GM21529 (cell line): Measurements from ENCODE around the gene DRD3.

Experiments
- ATAC-seq: cut with Tn5 transposase; IDR thresholded peaks from one replicate; pipeline ENCODE4 v1.9.1; 2021; ENCODE audit not compliant: unreplicated experiment

Gene DRD3

GRCh38 chr3:114178770-114179368, at the start of gene DRD3:
TSS of gene DRD3 (minus strand) at chr3:114179052. CDS start at chr3:114171992, 7,060 bp downstream.
- no peak for ATAC-seq

GRCh38 chr3:114227076-114227475, 48.2 kb upstream of the DRD3 start:
- ATAC-seq = no peak

- ATAC-seq = no peak
Measured at GRCh38 chr3:114226313-114226712, 47.5 kb upstream of the DRD3 start.

- ATAC-seq = peak; percentile 83
Measured at GRCh38 chr3:114223143-114223542, 44.3 kb upstream of the DRD3 start.

- ATAC-seq = no peak
Measured at GRCh38 chr3:114221881-114222264, 43.0 kb upstream of the DRD3 start.

- ATAC-seq = peak; percentile 33
Measured at GRCh38 chr3:114221165-114221880, 42.5 kb upstream of the DRD3 start.

GRCh38 chr3:114219741-114220140, 40.9 kb upstream of the DRD3 start:
- no peak for ATAC-seq

GRCh38 chr3:114218578-114219185, 39.8 kb upstream of the DRD3 start:
- no peak for ATAC-seq

GRCh38 chr3:114218006-114218405, 39.2 kb upstream of the DRD3 start:
- ATAC-seq = no peak

GRCh38 chr3:114217266-114217665, 38.4 kb upstream of the DRD3 start:
- ATAC-seq = no peak

- no peak for ATAC-seq
Measured at GRCh38 chr3:114216186-114216970, 37.5 kb upstream of the DRD3 start.

GRCh38 chr3:114214542-114215341, 35.9 kb upstream of the DRD3 start:
- ATAC-seq = no peak

GRCh38 chr3:114213627-114214541, 35.0 kb upstream of the DRD3 start:
- peak; percentile 87 for ATAC-seq

GRCh38 chr3:114213292-114213626, 34.4 kb upstream of the DRD3 start:
- ATAC-seq = peak; percentile 7

GRCh38 chr3:114212646-114213045, 33.8 kb upstream of the DRD3 start:
- no peak for ATAC-seq

GRCh38 chr3:114207768-114208167, 28.9 kb upstream of the DRD3 start:
- peak; percentile 87 for ATAC-seq

- ATAC-seq = no peak
Measured at GRCh38 chr3:114206342-114206741, 27.5 kb upstream of the DRD3 start.

GRCh38 chr3:114205541-114205940, 26.7 kb upstream of the DRD3 start:
- no peak for ATAC-seq

GRCh38 chr3:114194750-114195149, 15.9 kb upstream of the DRD3 start:
- no peak for ATAC-seq

GRCh38 chr3:114192136-114192535, 13.3 kb upstream of the DRD3 start:
- no peak for ATAC-seq
